Activated CD4-positive, alpha-beta T cell treated with anti-CD3 and anti-CD28 coated beads, Interleukin-2, amount 50 U/mL, for 24 hours (primary cell): Measurements from ENCODE around the gene LYRM7.
"Not testable (repeated sequence)": the region's sequence is repeated elsewhere in the genome, so short reads cannot be mapped to it uniquely, and the experiment has no call there.

Experiments
- DNase-seq, 2 donors: peaks; one replicate each; pipeline ENCODE4 v3.0.0-alpha.2; 2020; ENCODE audit warnings: low read depth in 1 of 2, low spot score in 1 of 2

LYRM7 gene

GRCh38 chr5:131170540-131171275 is at the start of gene LYRM7:
Gene LYRM7 (plus strand): TSS chr5:131170944. CDS start chr5:131171021, 77 bp downstream.
- DNase-seq = peak; percentile 79 to 96

GRCh38 chr5:131127244-131127643 is 43.5 kb upstream of the LYRM7 start:
- not testable (repeated sequence) for DNase-seq

DNA sequence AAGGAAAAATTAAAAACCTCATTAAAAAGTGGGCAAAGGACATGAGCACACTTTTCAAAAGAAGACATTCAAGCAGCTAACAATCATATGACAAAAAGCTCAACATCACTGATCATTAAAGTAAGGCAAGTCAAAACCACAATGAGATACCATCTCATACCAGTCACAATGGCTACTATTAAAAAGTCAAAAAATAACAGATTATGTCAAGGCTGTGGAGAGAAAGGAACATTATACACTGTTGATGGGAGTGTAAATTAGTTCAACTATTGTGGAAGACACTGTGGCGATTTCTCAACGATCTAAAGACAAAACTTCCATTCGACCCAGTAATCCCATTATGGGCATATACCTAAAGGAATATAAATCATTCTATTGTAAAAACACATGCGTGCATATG is 41.4 kb upstream of the LYRM7 start:
- no peak for DNase-seq

DNA sequence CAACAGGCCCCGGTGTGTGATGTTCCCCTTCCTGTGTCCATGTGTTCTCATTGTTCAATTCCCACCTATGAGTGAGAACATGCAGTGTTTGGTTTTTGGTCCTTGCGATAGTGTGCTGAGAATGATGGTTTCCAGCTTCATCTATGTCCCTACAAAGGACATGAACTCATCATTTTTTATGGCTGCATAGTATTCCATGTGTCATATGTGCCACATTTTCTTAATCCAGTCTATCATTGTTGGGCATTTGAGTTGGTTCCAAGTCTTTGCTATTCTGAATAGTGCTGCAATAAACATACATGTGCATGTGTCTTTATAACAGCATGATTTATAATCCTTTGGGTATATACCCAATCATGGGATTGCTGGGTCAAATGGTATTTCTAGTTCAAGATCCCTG is 37.7 kb upstream of the LYRM7 start:
- not testable (repeated sequence) for DNase-seq

- DNase-seq = not testable (repeated sequence)
Measured at GRCh38 chr5:131138406-131138805, 32.3 kb upstream of the LYRM7 start.

DNA sequence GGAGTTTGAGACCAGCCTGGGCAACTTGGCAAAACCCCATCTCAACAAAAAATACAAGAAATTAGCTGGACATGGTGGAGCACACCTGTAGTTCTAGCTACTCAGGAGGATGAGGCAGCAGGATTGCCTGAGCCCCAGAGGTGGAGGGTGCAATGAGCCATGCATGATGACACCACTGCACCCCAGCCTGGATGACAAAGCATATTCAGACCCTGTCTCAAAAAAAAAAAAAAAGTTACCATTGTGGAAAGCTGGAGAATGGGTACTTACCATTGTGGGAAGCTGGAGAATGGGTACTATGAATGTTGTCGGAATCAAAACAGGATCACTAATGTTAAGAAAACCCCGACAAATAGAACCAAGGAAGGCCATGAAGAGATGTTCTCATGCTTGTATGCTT is 31.4 kb upstream of the LYRM7 start:
- DNase-seq = no peak

- no peak for DNase-seq
Measured at GRCh38 chr5:131142970-131143617, 27.6 kb upstream of the LYRM7 start.

GRCh38 chr5:131147258-131147657 is 23.5 kb upstream of the LYRM7 start:
- no peak for DNase-seq

DNA sequence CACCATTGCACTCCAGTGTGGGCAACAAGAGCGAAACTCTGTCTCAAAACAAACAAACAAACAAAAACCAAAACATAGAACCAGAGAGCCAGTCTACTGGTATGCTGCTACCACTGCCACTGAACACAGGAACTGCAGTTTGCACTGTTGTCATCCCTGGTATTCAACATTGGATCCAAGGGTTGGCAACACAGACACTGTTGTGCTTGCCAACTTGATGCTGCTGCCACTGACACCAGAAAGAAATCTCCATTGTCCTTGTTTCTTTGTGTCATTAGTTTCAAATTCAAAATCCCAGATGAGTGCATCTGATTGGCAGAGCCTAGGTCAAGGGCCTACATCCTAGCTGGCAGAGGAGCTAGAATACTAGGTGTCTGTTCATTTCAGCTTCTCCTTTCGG is 21.9 kb upstream of the LYRM7 start:
- no peak for DNase-seq

DNA sequence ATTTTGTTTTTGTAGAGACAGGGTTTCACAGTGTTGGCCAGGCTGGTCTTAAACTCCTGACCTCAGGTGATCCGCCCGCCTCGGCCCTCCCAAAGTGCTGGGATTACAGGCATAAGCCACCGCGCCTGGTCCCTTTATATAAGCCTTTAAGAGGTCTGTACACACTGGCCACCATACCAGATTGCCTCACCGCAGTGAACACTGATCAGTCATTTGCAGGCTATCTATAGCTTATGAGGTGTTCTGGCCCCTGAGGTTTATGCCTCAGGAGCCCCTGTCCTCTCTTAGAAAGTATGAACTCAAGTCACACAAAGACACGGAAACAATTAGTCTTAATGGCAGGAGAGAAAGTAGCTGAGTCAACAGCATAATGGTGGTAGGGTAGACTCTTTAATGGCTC is 20.3 kb upstream of the LYRM7 start:
- DNase-seq = no peak

- no peak for DNase-seq
Measured at GRCh38 chr5:131151216-131151615, 19.5 kb upstream of the LYRM7 start.

GRCh38 chr5:131156385-131156784 is 14.4 kb upstream of the LYRM7 start:
- DNase-seq = no peak

- no peak for DNase-seq
Measured at GRCh38 chr5:131156957-131157356, 13.8 kb upstream of the LYRM7 start.

GRCh38 chr5:131160134-131160533 is 10.6 kb upstream of the LYRM7 start:
- DNase-seq = no peak

- no peak for DNase-seq
Measured at GRCh38 chr5:131163276-131164119, 7.2 kb upstream of the LYRM7 start.

GRCh38 chr5:131164191-131165118 is 6.3 kb upstream of the LYRM7 start:
- peak; percentile 43 to 60 for DNase-seq

- peak; percentile 83 to 91 for DNase-seq
Measured at GRCh38 chr5:131165119-131165727, 5.5 kb upstream of the LYRM7 start, which contains the start of gene HINT1. Gene HINT1 (minus strand): TSS chr5:131165256. CDS start chr5:131165205, 51 bp downstream.

GRCh38 chr5:131167615-131168014 is 3.1 kb upstream of the LYRM7 start:
- DNase-seq = no peak

DNA sequence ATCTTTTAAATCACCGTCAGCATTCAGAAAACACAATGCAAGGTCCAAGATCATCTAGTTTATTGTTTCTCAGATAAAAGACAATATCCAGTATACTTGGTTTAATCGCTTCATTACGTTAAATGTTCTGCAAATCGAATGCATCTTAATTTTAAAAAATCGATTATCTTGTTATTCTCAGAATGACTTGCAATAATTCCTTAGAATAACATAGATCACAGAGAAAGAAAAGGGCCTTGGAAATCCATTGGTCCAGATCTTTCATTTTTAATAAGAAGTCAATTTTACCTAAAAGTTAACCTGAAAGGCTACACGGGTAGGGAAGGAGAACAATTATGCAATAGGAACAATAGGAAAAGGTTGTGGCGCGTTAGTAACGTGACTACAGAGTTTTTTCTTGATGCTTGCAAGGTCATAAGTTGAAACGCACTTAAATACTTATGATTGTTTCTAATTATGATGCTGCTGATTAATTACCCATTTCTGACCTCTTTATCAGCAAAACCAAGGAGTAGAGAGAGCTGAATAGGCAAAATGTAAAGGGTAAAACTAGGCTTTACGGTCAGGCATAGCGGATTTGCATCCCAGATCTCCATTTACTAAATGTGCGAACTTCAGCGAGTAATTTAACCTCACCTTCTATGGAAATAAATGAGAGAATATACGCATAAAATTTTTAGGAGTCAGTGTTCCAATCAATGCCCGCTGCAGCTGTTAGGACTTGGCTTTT is 769 bp upstream of the LYRM7 start:
- DNase-seq = no peak
